ENCODE data around the gene LMX1B.

Gene LMX1B

DNA sequence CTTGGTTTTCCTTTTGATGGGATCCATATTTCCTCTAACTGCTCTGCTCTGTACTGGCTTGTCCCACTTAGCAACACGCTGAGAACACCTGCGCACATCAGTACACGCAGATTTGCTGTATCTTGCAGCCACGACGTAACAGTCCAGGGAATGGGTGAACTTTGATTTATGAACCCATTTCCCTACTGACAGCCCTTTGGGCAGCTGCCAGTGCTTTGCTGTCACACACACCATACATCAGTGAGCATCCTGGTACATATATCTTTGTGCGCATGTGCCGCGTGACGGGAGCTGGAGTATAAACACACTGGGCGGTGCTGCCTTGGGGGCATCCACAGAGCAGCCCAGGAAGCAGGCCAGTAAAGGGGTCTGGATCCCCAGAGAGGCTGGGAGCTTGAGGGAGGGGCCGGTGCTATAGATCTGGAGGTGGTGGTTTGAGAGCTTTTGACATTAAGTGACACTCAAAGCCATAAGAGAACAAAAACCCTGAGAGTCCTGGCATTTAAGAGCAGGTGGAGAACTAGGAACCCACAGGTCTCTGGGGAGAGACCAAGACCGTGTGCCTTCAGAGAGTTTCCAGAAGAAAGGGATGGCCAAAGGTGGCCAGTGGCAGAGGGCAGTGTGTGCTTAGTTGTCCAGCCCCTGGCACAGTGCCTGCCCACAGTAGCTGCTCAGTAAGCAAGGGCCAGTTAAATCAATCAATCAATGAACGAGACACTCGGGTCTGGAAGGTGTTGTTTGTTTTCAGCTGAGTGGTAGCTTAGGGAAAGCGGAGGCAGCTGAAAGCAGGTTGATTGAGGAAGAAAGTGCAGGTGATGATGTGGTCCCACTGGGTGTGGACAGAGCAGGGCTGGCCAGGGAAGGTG lies 53.7 kb downstream of the LMX1B start:
- no peak for DNase-seq
- in situ Hi-C loops (cut with MboI; ENCODE audit: low pct_unique_long_range_greater_than_20kb, low sequenced_read_pairs): no loop called here

DNA sequence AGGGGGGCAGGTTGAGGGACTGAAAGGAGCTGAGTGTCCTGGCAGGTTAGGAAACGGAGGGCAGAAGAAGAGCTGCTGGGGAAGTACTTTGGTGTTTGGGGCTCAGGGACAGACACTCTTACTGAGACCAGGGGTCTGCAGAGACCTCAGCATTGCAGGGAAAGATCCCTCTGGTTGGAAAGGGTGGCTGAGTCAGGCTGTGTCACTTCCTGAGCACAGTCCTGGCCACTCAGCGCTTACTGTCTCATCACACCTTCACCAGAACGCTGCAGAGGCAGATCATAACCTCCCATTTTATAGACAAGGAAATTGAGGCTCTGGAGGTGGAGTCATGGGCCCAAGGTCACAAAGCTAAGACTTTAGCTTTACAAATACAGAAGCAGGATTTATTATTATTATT lies 54.3 kb downstream of the LMX1B start:
- DNase-seq: no peak
- in situ Hi-C loops (cut with MboI; ENCODE audit: low pct_unique_long_range_greater_than_20kb, low sequenced_read_pairs): no loop called here

DNA sequence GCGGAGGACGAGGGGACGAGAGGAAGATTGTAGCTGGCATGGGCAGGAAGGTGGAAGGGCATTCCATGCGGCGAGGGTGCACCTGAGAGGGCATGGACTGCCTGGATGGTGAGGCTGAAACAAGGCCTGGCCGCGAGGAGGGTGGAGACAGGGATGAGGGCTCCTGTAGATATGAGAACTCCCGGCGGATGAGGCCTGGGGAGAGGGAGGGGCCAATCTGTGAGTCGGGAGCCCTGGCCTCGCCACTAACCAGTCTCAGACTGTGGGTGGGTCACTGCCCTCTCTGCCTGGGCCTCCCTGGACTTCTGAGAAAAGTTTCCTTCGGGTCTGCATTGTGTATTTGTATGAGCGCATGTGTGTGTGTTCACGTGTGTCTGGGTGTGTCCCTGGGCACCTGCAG lies 55.4 kb downstream of the LMX1B start:
- in situ Hi-C loops (cut with MboI; ENCODE audit: low pct_unique_long_range_greater_than_20kb, low sequenced_read_pairs): no loop called here
- no peak for DNase-seq

DNA sequence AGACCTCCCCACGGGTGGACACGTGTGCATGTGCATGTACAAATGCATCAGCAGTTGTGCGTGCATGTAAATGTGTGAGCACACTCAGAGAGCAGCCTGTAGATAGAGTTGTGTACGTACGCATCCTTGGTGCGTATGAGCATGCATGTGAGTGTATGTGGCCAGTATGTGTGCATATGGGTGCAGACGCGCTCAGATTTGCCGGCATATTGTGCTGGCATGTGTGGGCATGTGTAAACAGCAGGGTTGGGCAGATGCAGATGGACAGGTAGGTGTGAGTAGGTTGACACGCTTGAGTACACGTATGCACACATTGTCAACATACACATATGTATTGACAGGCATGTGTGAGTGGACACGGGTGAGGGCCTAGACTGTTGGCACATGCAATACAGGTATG lies 56.5 kb downstream of the LMX1B start:
- in situ Hi-C loops (cut with MboI; ENCODE audit: low pct_unique_long_range_greater_than_20kb, low sequenced_read_pairs): no loop called here
- DNase-seq: no peak

DNA sequence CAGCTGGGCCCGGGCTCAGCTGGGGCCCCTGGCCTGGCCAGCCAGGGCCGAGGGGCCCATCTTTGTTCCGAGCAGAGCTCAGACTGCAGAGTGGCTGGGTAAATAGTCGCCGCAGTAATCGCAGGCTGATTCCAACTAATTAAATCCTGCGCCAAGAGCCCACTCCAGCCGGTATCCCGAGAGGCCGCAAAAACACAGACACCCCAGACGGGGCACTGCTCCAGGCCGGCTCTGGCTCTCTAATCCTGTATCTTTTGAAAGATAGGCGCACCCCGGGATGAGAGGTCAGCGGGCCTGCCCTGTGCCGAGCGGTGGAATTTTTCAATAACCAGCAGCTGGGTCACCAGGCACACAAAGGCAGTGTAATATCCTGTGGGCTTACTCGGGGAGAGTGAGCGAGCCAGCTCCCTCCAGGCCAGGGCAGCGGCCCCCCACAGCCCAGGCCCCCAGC lies 57.7 kb downstream of the LMX1B start:
- in situ Hi-C loops (cut with MboI; ENCODE audit: low pct_unique_long_range_greater_than_20kb, low sequenced_read_pairs): no loop called here
- no peak for DNase-seq

- DNase-seq: no peak
- in situ Hi-C loops (cut with MboI; ENCODE audit: low pct_unique_long_range_greater_than_20kb, low sequenced_read_pairs): no loop called here
Measured at GRCh38 chr9:126671983-126672382, 58.3 kb downstream of the LMX1B start.

GRCh38 chr9:126672634-126673284 lies 59.0 kb downstream of the LMX1B start:
- no peak for DNase-seq
- in situ Hi-C loops (cut with MboI; ENCODE audit: low pct_unique_long_range_greater_than_20kb, low sequenced_read_pairs): no loop called here

DNA sequence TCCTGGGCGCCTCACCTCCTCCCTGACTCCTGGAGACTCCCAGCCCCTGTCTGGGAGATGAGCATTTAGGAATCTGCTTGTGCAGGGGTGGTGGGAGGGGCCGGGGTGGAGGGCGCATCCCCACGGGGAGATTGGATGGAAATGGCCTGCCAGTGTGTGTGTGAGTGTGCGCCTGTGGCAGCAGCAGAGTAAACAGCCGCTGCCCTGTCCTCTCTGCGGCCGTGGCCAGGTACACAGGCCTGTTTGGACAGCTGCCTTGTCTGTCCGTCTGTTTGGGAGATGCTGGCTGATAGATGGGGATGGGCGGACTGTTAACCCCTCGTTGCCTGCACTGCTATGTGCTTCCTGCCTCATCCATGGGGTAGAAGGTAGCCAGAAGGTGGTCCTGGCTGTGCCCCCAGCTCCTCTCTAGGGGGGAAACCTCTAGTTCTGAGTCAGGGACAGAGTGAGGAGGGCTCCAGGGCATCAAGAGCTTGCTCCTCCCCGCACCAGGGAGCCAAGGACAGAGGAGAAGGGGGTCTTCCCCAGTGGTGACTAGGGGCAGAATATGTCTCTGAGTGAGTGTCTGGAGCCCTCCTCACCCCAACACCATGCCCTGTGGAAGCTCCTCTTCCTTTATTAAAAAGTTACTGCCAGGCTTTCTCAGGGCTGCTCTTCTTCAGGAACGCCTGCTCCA lies 60.1 kb downstream of the LMX1B start:
- in situ Hi-C loops (cut with MboI; ENCODE audit: low pct_unique_long_range_greater_than_20kb, low sequenced_read_pairs): no loop called here
- no peak for DNase-seq

DNA sequence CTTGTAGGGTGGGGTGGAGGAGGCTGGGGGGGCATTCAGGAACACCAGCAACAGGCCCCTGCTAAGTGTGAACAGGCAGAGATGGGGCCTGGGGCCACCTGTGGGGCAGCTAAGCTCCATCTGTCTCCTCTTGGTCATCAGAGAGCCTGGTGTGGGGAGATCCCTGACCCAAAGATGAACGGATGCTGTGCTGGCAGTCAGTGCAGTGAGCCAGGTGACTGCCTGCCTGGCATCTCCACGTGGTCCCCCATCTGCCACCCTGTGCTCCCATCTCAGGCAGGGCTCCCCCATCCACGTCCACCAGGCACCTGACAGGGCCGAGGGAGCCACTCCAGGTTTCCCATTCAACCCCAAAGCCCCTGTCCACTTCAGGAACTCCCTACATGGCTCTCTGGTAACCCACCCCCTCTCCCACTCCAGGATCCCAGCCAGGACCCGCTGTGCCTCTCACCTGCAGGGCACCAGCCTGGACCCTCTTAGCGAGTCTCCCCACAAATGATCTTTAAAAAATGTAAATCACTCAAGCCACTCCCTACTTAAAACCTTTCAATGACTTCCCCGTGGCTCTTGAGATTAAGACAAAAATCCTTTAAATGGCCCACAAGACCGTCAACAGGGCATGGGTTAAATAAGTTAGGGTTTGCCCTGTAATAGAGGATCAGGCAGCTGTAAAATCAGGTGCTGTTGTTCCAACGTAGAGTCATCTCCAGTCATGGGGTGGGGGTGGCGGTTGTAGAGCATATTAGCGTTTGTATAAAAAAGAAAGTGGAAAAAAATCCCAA lies 60.8 kb downstream of the LMX1B start:
- DNase-seq: no peak
- in situ Hi-C loops (cut with MboI; ENCODE audit: low pct_unique_long_range_greater_than_20kb, low sequenced_read_pairs): no loop called here

DNA sequence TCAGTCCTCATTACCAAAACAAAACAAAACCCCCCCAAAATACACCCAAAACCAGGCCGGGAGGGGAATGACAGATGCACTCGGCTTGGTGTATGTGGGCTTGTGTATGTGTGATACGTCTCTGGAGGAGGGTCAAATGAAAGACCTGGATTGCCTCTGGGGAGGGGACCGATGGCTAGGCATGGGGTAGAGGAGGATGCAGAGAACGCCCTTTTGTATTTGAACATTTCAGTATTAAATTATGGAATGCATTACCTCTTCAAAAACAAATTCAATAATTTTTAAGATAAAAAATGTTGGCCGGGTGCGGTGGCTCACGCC lies 61.4 kb downstream of the LMX1B start:
- DNase-seq: no peak
- in situ Hi-C loops (cut with MboI; ENCODE audit: low pct_unique_long_range_greater_than_20kb, low sequenced_read_pairs): no loop called here

GRCh38 chr9:126676102-126676684 lies 62.5 kb downstream of the LMX1B start:
- DNase-seq: no peak
- in situ Hi-C loops (cut with MboI; ENCODE audit: low pct_unique_long_range_greater_than_20kb, low sequenced_read_pairs): no loop called here

GRCh38 chr9:126676685-126677143 lies 63.0 kb downstream of the LMX1B start:
- DNase-seq: no peak
- in situ Hi-C loops (cut with MboI; ENCODE audit: low pct_unique_long_range_greater_than_20kb, low sequenced_read_pairs): no loop called here

DNA sequence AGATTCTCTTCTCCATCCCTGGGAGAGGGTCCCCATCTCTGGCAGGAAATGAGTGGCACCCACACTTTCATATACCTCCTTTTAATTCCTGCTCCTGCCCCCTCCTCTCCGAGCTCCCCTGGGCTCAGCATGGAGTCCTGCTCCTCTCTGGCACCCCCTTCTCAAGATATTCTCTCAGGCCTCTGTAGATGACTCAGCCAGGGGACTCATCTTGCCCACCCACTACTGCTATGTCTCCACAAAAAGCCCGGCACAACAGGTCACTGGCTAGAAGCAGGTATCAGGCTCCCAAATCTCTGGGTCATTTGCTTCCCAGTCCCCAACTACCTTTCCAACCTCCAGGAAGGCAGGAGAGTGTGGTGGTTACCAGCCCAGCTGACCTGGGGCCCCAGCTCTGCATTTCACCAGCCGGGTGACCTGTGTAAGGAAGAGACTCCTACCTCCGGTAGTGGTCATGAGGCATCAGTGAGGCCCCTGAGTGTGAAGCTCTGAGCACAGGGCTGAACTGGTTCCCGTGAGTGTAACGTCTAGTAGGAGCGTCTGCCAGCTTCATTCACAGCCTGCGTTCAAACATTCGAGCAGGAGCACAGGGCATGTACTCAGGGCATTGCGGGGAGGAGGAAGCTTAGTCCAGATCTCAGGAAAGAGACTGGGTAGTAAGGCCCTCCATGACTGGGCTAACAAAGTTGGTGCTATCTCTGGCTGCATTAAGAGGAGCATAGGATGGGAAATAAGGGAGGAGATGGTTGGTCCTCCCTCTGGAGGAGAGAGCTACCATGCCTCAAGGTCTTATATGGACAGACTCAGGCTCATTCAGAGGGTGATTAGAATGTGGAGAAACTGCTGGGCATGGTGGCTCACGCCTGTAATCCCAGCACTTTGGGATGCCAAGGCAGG lies 63.7 kb downstream of the LMX1B start:
- in situ Hi-C loops (cut with MboI; ENCODE audit: low pct_unique_long_range_greater_than_20kb, low sequenced_read_pairs): no loop called here

GRCh38 chr9:126678989-126679388 lies 65.3 kb downstream of the LMX1B start:
- in situ Hi-C loops (cut with MboI; ENCODE audit: low pct_unique_long_range_greater_than_20kb, low sequenced_read_pairs): no loop called here
- DNase-seq: no peak

More for the DNA sequence above, 63.7 kb downstream of the LMX1B start:
- no peak for DNase-seq

DNA sequence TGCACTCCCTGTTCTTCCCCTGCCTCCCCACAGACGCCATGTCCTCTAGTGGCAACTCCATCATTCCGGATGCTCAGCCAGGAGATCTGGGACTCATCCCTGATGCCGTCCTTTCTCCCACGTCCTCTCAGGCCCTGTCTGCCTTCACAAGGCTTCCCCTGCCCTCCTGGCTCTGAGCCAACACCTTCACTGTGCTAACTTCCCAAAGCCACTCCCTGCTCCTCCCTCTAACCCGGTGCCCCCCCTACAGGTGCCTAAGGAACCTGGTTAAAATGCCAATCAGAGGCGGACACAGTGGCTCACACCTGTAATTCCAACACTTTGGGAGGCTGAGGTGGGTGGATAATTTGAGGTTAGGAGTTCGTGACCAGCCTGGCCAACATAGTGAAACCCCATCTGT lies 67.6 kb downstream of the LMX1B start:
- in situ Hi-C loops (cut with MboI; ENCODE audit: low pct_unique_long_range_greater_than_20kb, low sequenced_read_pairs): no loop called here
- DNase-seq: no peak

GRCh38 chr9:126682113-126682810 lies 68.5 kb downstream of the LMX1B start:
- in situ Hi-C loops (cut with MboI; ENCODE audit: low pct_unique_long_range_greater_than_20kb, low sequenced_read_pairs): no loop called here
- DNase-seq: no peak

DNA sequence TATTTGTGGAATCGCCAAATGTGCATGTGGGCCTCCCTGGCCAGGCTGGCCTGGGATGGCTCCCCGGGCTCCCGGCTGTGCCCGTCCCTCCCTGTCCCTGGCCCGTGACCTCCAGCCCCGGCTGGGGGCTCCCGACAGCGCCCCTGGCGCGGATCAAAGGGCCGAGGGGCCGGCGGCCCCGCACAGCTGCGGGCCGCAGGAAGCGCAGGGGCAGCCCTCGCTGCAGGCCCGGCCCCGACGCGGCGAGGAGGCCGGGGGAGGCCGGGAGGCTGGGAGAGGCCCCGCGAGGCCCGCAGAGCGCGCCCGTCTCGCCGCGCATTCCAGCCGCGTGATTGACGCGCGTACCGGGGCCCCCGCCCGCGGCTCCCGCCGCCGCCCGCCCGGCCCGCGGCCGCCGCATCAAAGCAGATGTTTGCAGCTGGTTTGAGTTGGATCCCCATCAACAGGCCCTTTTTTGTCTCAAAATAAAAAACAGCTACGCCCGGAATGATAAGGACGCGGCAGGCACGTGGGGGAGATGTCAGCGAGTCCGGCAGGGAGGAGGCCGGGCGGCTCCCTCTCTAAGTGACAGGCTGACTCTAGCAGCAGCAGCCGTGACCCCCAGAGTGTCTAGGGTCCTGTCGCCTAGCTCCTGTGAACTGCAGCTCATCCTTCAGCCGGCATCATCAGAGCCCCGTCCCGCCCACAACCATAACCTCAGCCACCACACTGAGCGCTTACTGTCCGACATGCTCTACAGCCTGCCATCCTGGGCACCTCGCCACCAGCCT lies 69.4 kb downstream of the LMX1B start:
- no peak for DNase-seq
- in situ Hi-C loops (cut with MboI; ENCODE audit: low pct_unique_long_range_greater_than_20kb, low sequenced_read_pairs): no loop called here
